PC-3 (cell line): ENCODE results near the gene SNED1. TPM values are rescaled to one million over a fixed set of nuclear protein-coding genes. Genes with fewer than 3 reads are reported as not detected.

Source experiments
- ATAC-seq: fragments of 200-7000 bp; cut with Tn5 transposase; 2 replicates; pipeline ENCODE4 v1.9.1; 2020; ENCODE audit warnings: mild to moderate bottlenecking, moderate library complexity
- BruUV-seq: library from RNA; stranded (reverse); fragments of 400-500 nt; replicated peaks from 2 replicates; lab custom pipeline; 2021; lab: Mats Ljungman, UMichigan
- CTCF ChIA-PET: fragments of 300-600 bp; sonication (Branson Sonifier 250); formaldehyde crosslinking; loops from one replicate; lab custom pipeline; 2022; ENCODE audit warnings: antibody characterized with exemption; lab: Charles Lee
- POLR2A ChIA-PET: fragments of 300-600 bp; sonication (Branson Sonifier 250); formaldehyde crosslinking; loops from one replicate; lab custom pipeline; 2022; ENCODE audit warnings: antibody characterized with exemption; ENCODE audit not compliant: unreplicated experiment; lab: Charles Lee
- DNase-seq: peaks from one replicate; pipeline ENCODE4 v3.0.0-alpha.2; 2015
- H2AFZ ChIP-seq: fragments of 300-600 bp; sonication (generic); 2 replicates; pipeline ENCODE4 v1.6.0; 2016; ENCODE audit warnings: antibody characterized with exemption, low read length
- H3F3A ChIP-seq: fragments of 300-600 bp; sonication (generic); one replicate; pipeline ENCODE4 v1.6.0; 2017; ENCODE audit warnings: antibody characterized with exemption, low read length, control low read depth, mild to moderate bottlenecking; ENCODE audit not compliant: unreplicated experiment
- H3K27ac ChIP-seq: fragments of 300-600 bp; sonication (generic); 2 replicates; pipeline ENCODE4 v1.5.1; 2016; ENCODE audit warnings: mild to moderate bottlenecking, low read length
- H3K27me3 ChIP-seq: fragments of 300-600 bp; sonication (generic); 2 replicates; pipeline ENCODE4 v1.6.1; 2016; ENCODE audit warnings: low read length, mixed read lengths
- H3K36me3 ChIP-seq: fragments of 300-600 bp; sonication (generic); 2 replicates; pipeline ENCODE4 v1.6.1; 2016; ENCODE audit warnings: low read depth, mixed run types, low read length, mixed read lengths
- H3K4me1 ChIP-seq: fragments of 300-600 bp; sonication (generic); 2 replicates; pipeline ENCODE4 v1.5.1; 2016; ENCODE audit warnings: low read length; ENCODE audit not compliant: insufficient read depth
- H3K4me2 ChIP-seq: fragments of 300-600 bp; sonication (generic); 2 replicates; pipeline ENCODE4 v1.6.0; 2016; ENCODE audit warnings: low read length
- H3K4me3 ChIP-seq: fragments of 300-600 bp; sonication (generic); 2 replicates; pipeline ENCODE4 v1.5.1; 2016; ENCODE audit warnings: mild to moderate bottlenecking, low read length, mixed read lengths
- H3K79me2 ChIP-seq: fragments of 300-600 bp; sonication (generic); 2 replicates; pipeline ENCODE4 v1.6.1; 2017; ENCODE audit warnings: low read length, mixed read lengths
- H3K9ac ChIP-seq: fragments of 300-600 bp; sonication (generic); 2 replicates; pipeline ENCODE4 v1.6.0; 2016; ENCODE audit warnings: mild to moderate bottlenecking, low read length
- H3K9me2 ChIP-seq: fragments of 300-600 bp; sonication (generic); replicated peaks from 2 replicates; pipeline ENCODE4 v1.6.1; 2016; ENCODE audit warnings: mixed run types, low read length, mixed read lengths
- H3K9me3 ChIP-seq: fragments of 300-600 bp; sonication (generic); 2 replicates; pipeline ENCODE4 v1.6.1; 2016; ENCODE audit warnings: low read length, mixed read lengths
- H4K20me1 ChIP-seq: fragments of 300-600 bp; sonication (generic); 2 replicates; pipeline ENCODE4 v1.6.1; 2016; ENCODE audit warnings: low read length, mixed read lengths
- EZH2 ChIP-seq: fragments of 300-600 bp; sonication (generic); IDR thresholded peaks from one replicate; pipeline ENCODE4 v1.6.1; 2017; ENCODE audit warnings: antibody characterized with exemption, mild to moderate bottlenecking, low read length; ENCODE audit not compliant: unreplicated experiment
- EZH2phosphoT487 ChIP-seq: fragments of 300-600 bp; sonication (generic); IDR thresholded peaks from 2 replicates; pipeline ENCODE4 v1.6.1; 2018; ENCODE audit warnings: mild to moderate bottlenecking, antibody characterized with exemption, low read length, borderline replicate concordance
- intact Hi-C: fragments of 100-400 bp; cut with micrococcal nuclease; formaldehyde crosslinking; loops from 2 replicates; pipeline ENCODE4 v1.9.0; 2023
- total RNA-seq: library from RNA; depleted of rRNA; stranded (reverse); fragments of >200 nt; gene quantifications from 2 replicates; pipeline ENCODE4 v1.2.3, GENCODE V29; 2014
- TF ChIP-seq, protein P1 (sequence below): fragments of 300-600 bp; sonication (generic); conservative IDR thresholded peaks from 2 replicates; pipeline ENCODE4 v1.5.1; 2017; ENCODE audit warnings: antibody characterized with exemption, low read depth, mild to moderate bottlenecking, low read length

SNED1 gene
- total RNA-seq, 1 experiment from 2014 or later: 0.66 TPM

DNA sequence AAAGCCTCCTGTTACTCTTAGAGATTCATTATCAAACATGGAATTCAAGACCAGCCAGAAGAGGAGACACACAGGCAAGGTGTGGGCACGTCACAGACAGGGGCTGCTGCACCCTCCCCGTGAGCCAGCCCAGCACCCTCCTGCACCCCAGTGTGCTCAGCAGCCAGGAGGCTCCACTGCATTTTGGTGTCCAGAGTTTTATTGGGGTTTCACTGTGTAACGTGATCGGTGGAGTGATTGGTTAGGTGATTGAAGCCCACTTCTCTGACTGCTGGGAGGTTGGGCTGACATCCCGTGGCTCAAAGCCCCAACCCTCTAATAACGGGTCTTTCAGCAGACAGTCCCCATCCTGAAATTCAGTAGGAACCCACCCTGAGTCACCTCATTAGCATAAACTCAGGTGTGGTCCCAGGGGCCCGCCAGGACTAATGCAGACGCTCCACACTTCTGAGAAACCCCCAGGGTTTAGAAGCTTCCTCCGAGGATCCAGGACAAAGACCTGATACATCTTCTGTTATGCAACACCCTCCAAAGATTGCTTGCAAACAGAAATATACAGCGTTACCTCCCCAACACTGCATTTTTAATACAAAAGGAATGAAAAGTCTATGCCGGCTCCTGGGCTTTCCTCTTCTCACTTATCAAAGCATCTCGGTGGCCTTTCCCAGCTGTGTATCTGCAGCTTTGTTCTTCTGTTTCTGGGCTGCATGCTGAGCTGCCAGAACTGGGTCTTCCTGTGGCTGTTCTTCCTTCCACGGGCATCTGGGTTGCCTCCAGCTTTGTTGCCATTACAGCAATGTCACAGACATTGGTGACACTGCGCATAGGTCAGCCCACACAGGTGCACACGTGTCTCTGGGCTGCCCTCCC, 43.7 kb upstream of the SNED1 start:
- H3K9me2 ChIP-seq: no peaks in the 10 kb centered on the region
- DNase-seq: no peak
- H3K4me2 ChIP-seq: no peak overlapping the region
- no peaks in the 10 kb centered on the region for H3K79me2 ChIP-seq
- no peaks in the 10 kb centered on the region for H3K4me1 ChIP-seq
- BruUV-seq: no TSS peak
- TF ChIP-seq EZH2 (no peak), EZH2phosphoT487 (no peak)
- TF ChIP-seq, protein P1, sequence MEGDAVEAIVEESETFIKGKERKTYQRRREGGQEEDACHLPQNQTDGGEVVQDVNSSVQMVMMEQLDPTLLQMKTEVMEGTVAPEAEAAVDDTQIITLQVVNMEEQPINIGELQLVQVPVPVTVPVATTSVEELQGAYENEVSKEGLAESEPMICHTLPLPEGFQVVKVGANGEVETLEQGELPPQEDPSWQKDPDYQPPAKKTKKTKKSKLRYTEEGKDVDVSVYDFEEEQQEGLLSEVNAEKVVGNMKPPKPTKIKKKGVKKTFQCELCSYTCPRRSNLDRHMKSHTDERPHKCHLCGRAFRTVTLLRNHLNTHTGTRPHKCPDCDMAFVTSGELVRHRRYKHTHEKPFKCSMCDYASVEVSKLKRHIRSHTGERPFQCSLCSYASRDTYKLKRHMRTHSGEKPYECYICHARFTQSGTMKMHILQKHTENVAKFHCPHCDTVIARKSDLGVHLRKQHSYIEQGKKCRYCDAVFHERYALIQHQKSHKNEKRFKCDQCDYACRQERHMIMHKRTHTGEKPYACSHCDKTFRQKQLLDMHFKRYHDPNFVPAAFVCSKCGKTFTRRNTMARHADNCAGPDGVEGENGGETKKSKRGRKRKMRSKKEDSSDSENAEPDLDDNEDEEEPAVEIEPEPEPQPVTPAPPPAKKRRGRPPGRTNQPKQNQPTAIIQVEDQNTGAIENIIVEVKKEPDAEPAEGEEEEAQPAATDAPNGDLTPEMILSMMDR: no peak
- intact Hi-C loops: no loop called here
- no peak for ATAC-seq
- POLR2A ChIA-PET: no interaction called here
- H2AFZ ChIP-seq: no peak overlapping the region
- no peaks in the 10 kb centered on the region for H3K36me3 ChIP-seq
- no peak overlapping the region for H3K9ac ChIP-seq
- no peak overlapping the region for H3K27ac ChIP-seq
- no peaks in the 10 kb centered on the region for H3F3A ChIP-seq
- H3K27me3 ChIP-seq: peaks cover 41% of the 10 kb centered on the region
- H3K9me3 ChIP-seq: no peaks in the 10 kb centered on the region
- no peaks in the 10 kb centered on the region for H4K20me1 ChIP-seq
- no peak overlapping the region for H3K4me3 ChIP-seq
- CTCF ChIA-PET: no interaction called here

- H3K36me3 ChIP-seq: no peaks in the 10 kb centered on the region
- H3K27me3 ChIP-seq: peaks cover 41% of the 10 kb centered on the region
- no peaks in the 10 kb centered on the region for H3K4me1 ChIP-seq
- H3K9me2 ChIP-seq: no peaks in the 10 kb centered on the region
- no peak overlapping the region for H2AFZ ChIP-seq
- H3K4me3 ChIP-seq: no peak overlapping the region
- H3K4me2 ChIP-seq: no peak overlapping the region
- intact Hi-C loops: no loop called here
- H3K79me2 ChIP-seq: no peaks in the 10 kb centered on the region
- TF ChIP-seq EZH2 (no peak), EZH2phosphoT487 (no peak)
- TF ChIP-seq, protein P1: no peak
- no peak overlapping the region for H3K27ac ChIP-seq
- no peaks in the 10 kb centered on the region for H3K9me3 ChIP-seq
- BruUV-seq: no TSS peak
- no peak for ATAC-seq
- H3K9ac ChIP-seq: no peak overlapping the region
- DNase-seq: no peak
- no peaks in the 10 kb centered on the region for H4K20me1 ChIP-seq
- ChIA-PET POLR2A (no interaction called here), CTCF (no interaction called here)
- no peaks in the 10 kb centered on the region for H3F3A ChIP-seq
These were observed 42.9 kb upstream of the SNED1 start for GRCh38 chr2:240955306-240956170.
